Activated naive CD8-positive, alpha-beta T cell treated with anti-CD3 and anti-CD28 coated beads for 36 hours (primary cell): ENCODE data around the gene BTBD10. TPM values are rescaled to one million over a fixed set of nuclear protein-coding genes. Genes with fewer than 3 reads are reported as not detected.
A peak's percentile ranks its signal among the peaks of the same experiment; 100 is the strongest.
"Not testable (repeated sequence)": the region's sequence is repeated elsewhere in the genome, so short reads cannot be mapped to it uniquely, and the experiment has no call there.

Source experiments
- DNase-seq: peaks from one replicate; pipeline ENCODE4 v3.0.0; 2021
- H3K27ac Mint-ChIP-seq: one replicate; pipeline ENCODE4 v1.8.0; 2022; ENCODE audit warnings: mild to moderate bottlenecking, moderate library complexity, mixed read lengths
- H3K27me3 Mint-ChIP-seq: one replicate; pipeline ENCODE4 v1.8.0; 2022; ENCODE audit warnings: mild to moderate bottlenecking, mixed read lengths
- H3K36me3 Mint-ChIP-seq: one replicate; pipeline ENCODE4 v1.8.0; 2021; ENCODE audit warnings: mild to moderate bottlenecking, mixed read lengths
- H3K4me1 Mint-ChIP-seq: one replicate; pipeline ENCODE4 v1.8.0; 2021; ENCODE audit warnings: mixed read lengths
- H3K4me3 Mint-ChIP-seq: one replicate; pipeline ENCODE4 v1.8.0; 2022; ENCODE audit warnings: mild to moderate bottlenecking, moderate library complexity, mixed read lengths
- H3K9me3 Mint-ChIP-seq: one replicate; pipeline ENCODE4 v1.8.0; 2022; ENCODE audit warnings: mixed read lengths
- total RNA-seq, 2 experiments: library from RNA; stranded (reverse); gene quantifications; one replicate each; pipeline ENCODE4 v1.2.3, GENCODE V29; 2021

BTBD10 gene
- total RNA-seq, 2 experiments from 2014 or later = 18.6 to 19.5 TPM

DNA sequence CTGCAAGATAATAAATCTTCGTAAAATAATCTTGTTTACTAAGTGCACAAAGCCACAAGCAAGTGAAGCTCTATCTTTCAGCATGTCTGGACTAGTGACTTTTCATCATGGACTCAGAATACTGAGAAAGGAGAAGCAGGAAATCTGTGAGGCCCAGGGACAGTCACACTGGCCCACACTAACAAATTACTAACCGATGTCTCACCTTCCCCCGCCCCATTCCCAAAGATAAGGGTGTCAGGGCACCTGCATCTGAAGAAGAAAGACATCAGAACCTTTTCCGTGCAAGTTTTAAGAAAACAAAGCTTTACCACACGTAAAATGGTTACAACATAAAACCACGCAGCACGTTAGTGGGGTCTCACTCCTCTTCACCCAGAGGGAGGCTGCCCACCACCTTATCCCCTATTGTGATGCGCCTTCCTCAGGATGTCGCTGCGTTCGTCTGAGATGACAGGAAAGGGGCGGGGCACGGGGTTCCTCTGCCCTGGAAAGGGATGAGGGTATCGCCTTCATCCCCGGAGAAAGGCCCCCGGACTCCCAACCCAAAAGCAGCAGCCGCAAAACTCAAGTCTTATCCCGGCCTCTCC lies 616 bp downstream of the BTBD10 start:
- peak; percentile 64 for DNase-seq
- Mint-ChIP-seq H3K27ac (peak overlapping the region; percentile 98), H3K36me3 (peaks cover 16% of the 10 kb centered on the region), H3K27me3 (no peaks in the 10 kb centered on the region), H3K9me3 (no peaks in the 10 kb centered on the region), H3K4me1 (peaks cover 30% of the 10 kb centered on the region), H3K4me3 (peak overlapping the region; percentile 99)

DNA sequence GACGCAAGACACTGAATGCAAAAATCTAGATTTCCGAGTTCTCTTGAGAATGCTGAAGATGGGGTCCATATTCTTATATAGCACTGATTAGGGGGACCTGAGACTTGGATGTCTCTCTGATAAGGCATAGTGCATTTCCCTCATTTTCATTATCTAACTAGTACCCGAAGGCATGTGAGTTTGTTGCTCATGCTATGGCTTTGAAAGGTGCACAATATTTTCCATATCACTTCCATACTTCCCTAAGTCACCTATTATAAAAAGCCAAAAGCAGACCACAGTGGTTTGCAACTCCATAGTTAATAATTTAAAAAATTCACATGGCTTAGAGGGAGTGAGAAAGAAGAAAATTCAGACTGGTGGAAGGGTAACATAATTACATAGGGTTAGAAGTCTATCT lies 1.7 kb downstream of the BTBD10 start:
- Mint-ChIP-seq H3K9me3 (no peaks in the 10 kb centered on the region), H3K36me3 (peaks cover 16% of the 10 kb centered on the region), H3K27me3 (no peaks in the 10 kb centered on the region), H3K27ac (no peak overlapping the region), H3K4me3 (peak overlapping the region; percentile 99), H3K4me1 (peaks cover 32% of the 10 kb centered on the region)
- no peak for DNase-seq

DNA sequence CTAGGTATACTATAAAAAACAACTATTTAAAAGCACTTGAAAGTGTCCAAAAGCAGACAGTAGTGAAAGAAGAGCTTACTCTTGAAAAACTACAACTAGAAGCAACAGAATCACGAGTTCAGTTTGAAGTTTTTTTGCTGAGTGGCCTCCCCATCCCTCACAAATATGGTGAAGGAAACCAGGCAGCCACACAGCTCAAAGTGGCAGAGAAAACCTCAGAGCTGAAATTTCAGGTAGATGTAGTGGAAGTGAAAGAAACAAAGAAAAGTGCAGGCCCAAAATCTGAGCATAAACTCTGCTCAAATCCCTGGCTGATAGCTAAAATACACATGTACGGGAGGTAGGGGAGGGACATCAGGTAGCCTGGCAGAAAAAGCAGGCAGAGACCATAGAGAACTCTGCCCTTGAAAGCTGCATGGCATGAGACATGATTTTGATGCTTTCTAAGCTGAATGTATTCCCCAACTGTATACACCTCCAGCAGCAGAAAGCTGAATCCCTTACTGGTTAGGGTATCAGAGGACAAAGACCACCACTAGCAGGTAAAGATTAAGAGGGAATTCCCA lies 12.1 kb downstream of the BTBD10 start:
- Mint-ChIP-seq H3K36me3 (peaks cover 34% of the 10 kb centered on the region), H3K27me3 (no peaks in the 10 kb centered on the region), H3K27ac (no peak overlapping the region), H3K4me1 (peaks cover 29% of the 10 kb centered on the region), H3K4me3 (no peak overlapping the region), H3K9me3 (peaks cover 8% of the 10 kb centered on the region)
- no peak for DNase-seq

DNA sequence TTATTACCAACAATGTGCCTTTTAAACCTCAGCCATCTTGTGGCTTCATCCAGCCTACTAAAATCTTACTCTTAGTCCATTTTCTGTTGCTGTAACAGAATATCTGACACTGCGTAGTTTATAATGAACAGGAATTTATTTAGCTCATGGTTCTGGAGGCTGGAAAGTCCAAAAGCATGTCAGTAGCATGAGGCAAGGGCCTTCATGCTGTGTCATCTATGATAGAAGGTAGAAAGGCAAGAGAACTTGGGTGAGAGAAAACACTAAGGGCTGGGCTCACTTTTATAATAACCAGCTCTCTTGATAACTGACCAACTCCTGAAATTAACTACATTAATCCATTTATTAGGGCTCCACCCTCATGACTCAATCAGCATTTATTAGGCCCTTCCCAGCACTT lies 13.5 kb downstream of the BTBD10 start:
- peaks cover 35% of the 10 kb centered on the region for H3K4me1 Mint-ChIP-seq
- peaks cover 34% of the 10 kb centered on the region for H3K36me3 Mint-ChIP-seq
- peaks cover 8% of the 10 kb centered on the region for H3K9me3 Mint-ChIP-seq
- no peak for DNase-seq
- no peak overlapping the region for H3K4me3 Mint-ChIP-seq
- no peak overlapping the region for H3K27ac Mint-ChIP-seq
- no peaks in the 10 kb centered on the region for H3K27me3 Mint-ChIP-seq

DNA sequence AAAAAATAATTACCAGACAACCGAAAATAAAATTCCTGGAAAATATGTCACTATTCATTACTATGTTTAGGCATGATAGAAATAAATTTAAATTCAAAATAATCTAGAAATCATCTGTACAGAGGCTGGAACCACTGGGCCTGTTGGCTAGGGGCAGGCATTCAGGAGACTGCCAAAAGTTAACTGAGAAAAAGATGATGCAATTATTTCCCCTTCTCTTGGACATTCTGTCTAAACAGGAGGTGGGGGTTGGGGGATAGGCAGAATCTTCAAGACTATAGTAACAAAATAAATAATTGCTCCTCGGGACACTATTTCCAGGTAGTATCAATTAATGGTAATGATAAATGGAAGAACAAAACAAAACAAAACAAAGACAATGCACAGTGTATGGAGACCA lies 14.1 kb downstream of the BTBD10 start:
- no peak for DNase-seq
- no peak overlapping the region for H3K27ac Mint-ChIP-seq
- no peaks in the 10 kb centered on the region for H3K27me3 Mint-ChIP-seq
- H3K36me3 Mint-ChIP-seq = peaks cover 32% of the 10 kb centered on the region
- peaks cover 35% of the 10 kb centered on the region for H3K4me1 Mint-ChIP-seq
- no peak overlapping the region for H3K4me3 Mint-ChIP-seq
- H3K9me3 Mint-ChIP-seq = peaks cover 7% of the 10 kb centered on the region

DNA sequence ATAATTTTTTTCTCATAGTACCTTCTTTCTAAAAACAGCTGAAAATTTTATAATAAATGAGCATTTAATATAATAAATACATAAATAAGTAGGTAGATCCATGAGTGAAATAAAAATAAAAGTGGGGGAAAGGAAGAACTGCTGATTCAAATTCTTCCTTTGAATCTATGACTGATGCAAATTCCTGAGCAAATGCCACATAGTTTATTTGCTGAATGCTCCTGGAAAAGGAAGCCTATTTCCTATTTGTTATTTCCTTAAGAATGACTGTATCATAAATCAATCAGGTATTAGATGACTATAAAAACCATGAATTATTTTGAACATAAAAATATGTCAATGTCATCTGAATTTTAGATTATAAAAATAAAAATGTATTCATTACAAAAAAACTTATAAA lies 16.6 kb downstream of the BTBD10 start:
- Mint-ChIP-seq H3K4me1 (peaks cover 35% of the 10 kb centered on the region), H3K9me3 (peaks cover 2% of the 10 kb centered on the region), H3K36me3 (peaks cover 18% of the 10 kb centered on the region), H3K4me3 (no peak overlapping the region), H3K27me3 (no peaks in the 10 kb centered on the region), H3K27ac (no peak overlapping the region)
- no peak for DNase-seq

DNA sequence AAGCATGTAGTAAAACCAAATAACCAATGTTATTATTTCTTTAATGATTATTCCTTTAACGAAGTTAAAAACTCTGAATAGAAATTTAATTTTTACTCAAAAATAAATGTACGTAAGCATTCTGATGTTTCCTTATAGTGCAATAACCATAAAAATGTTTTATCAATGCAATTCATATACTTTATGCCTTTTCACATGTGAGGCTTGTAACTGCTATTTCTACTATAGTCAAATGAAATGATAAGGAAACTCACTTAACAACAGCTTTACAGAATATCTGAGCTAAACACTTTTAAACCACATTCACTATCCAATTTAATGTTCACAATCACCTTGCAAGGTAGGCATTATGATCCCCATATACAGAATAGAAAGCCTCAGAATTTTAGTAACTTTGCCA lies 17.4 kb downstream of the BTBD10 start:
- H3K27ac Mint-ChIP-seq = no peak overlapping the region
- H3K4me1 Mint-ChIP-seq = peaks cover 27% of the 10 kb centered on the region
- H3K27me3 Mint-ChIP-seq = no peaks in the 10 kb centered on the region
- no peak overlapping the region for H3K4me3 Mint-ChIP-seq
- peaks cover 11% of the 10 kb centered on the region for H3K36me3 Mint-ChIP-seq
- no peak for DNase-seq
- H3K9me3 Mint-ChIP-seq = peaks cover 2% of the 10 kb centered on the region

DNA sequence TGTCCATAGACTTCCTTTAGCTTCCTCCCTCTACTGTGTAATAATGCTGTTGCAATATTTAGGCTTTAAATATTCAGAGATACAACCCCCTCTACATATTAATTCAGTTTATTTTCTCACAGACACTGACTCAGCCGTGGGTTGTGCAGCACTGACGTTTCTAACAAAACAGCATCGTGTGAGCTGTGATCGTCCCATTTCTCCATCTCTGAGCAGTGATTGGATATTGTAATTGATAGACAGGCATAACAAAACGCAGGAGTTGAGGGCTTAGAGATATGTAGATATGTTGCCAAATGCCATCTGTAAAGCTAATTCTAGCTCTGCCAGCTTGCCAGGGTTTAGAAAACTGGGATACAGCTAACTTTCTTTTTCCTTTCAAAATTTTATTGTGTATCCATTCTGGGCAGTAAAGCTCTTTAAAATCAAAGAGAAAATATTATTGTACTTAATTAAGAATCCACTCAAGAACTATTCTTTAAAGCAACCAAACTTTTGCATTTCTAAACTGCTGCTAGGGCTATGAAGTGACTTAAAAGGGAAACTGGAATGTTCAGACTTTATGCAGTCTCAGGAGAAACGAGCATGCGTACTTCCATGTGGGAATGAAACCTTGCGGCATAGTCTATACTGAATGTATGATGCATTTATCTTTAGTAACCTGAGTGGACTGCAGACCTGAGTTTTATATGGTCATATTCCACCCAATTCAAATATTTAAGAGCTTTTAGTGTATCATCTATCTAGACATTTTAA lies 22.7 kb downstream of the BTBD10 start:
- DNase-seq = no peak
- Mint-ChIP-seq H3K27me3 (no peaks in the 10 kb centered on the region), H3K4me1 (peaks cover 24% of the 10 kb centered on the region), H3K4me3 (no peak overlapping the region), H3K27ac (no peak overlapping the region), H3K9me3 (peaks cover 6% of the 10 kb centered on the region), H3K36me3 (peaks cover 8% of the 10 kb centered on the region)

DNA sequence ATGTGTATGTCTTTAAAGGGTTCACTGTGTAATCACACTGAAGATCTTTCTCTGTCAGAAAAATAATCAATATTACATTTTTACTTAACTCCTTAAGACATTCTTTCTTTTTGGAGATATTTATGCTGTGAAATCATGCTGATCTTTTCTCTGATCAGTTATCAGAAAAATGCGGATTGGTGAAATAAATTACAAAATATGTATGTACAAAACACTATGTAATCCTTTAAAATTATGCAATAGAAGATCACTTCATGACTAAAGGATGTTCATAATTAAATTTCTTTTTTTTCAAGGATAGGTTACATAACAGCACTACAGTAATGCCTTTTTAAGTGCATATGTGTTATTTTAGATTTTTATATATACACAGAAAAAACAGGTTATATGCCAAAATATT lies 24.7 kb downstream of the BTBD10 start:
- peaks cover 6% of the 10 kb centered on the region for H3K9me3 Mint-ChIP-seq
- peaks cover 10% of the 10 kb centered on the region for H3K36me3 Mint-ChIP-seq
- H3K27ac Mint-ChIP-seq = no peak overlapping the region
- DNase-seq = no peak
- H3K4me3 Mint-ChIP-seq = no peak overlapping the region
- H3K4me1 Mint-ChIP-seq = peaks cover 23% of the 10 kb centered on the region
- no peaks in the 10 kb centered on the region for H3K27me3 Mint-ChIP-seq

DNA sequence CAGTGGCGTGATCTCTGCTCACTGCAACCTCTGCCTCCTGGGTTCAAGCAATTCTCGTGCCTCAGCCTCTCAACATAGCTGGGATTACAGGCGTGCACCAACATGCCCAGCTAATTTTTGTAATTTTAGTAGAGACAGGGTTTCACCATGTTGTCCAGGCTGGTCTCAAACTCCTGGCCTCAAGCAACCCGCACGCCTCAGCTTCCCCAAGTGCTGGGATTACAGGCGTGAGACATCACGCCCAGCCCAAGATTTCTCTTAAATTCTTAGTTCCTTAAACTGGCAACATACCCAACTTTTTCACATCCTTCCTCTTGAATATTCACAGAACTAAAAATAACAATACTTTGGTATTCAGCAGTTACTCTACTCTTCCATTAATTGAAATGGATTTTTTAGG lies 26.2 kb downstream of the BTBD10 start:
- not testable (repeated sequence) for DNase-seq, H3K27ac Mint-ChIP-seq, H3K27me3 Mint-ChIP-seq, H3K4me3 Mint-ChIP-seq, H3K9me3 Mint-ChIP-seq
- H3K36me3 Mint-ChIP-seq = peaks cover 14% of the 10 kb centered on the region
- peaks cover 24% of the 10 kb centered on the region for H3K4me1 Mint-ChIP-seq

DNA sequence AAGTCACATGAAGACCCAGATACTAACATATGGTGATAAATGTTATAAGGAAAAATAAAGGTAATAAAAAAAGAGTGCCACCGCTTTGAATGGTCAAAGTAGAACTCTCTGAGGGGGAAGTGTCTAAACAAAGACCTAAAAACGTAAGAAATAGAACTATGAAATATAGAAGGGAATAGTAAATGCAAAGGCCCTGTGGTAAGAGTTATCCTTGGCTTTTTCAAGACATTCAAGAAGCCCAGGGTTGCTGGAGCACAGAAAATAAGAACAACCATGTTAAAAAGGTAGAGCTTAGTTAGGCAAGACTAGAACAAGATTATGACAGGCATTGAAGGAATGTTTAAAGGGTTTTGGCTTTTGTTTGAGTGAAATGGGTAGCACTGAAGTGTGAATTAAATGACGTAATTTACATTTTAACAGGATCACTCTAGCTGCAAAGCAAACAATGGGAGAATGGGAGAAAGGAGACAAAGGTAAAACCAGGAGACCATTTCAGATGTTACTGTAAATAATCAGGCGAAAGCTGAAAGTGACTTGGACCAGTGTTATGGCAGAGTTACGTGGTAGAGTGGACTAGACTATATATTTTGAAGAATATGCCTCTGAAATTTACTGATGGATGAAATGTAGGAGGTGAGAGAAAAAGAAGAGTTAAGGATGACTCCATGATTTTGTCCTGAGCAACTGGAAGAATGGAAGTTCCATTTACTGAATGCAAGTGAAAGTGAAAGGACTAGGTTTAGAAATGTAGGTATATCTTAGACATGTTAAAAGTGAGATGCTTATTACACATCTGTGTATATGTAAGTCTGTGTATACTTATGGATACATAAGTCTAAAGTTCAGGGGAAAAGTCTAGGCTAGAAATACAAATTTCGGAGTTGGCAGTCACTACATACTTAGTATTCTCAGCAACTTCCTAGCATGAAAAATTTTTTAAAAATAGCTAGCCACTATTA lies 28.5 kb downstream of the BTBD10 start:
- H3K9me3 Mint-ChIP-seq = peaks cover 11% of the 10 kb centered on the region
- no peak overlapping the region for H3K4me3 Mint-ChIP-seq
- H3K27me3 Mint-ChIP-seq = no peaks in the 10 kb centered on the region
- H3K36me3 Mint-ChIP-seq = peaks cover 21% of the 10 kb centered on the region
- no peak for DNase-seq
- H3K27ac Mint-ChIP-seq = no peak overlapping the region
- peaks cover 16% of the 10 kb centered on the region for H3K4me1 Mint-ChIP-seq

DNA sequence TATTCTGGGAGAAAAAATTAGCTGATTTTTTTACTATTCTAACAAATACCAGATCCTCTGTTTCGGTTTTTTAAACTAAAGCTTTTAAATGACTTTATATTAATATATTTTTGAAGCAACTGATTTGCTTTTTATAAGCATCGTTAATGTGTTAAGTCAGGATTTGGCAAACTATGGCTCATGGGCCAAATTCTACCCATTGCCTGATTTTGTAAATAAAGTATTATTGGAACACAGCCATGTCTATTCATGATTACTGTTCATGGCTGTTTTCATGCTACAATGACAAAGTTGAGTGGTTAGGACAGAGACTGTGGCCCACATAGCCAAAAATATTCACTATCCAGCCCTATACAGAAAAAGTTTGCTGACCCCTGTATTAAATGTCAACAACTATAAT lies 29.6 kb downstream of the BTBD10 start:
- H3K36me3 Mint-ChIP-seq = peaks cover 28% of the 10 kb centered on the region
- no peak overlapping the region for H3K4me3 Mint-ChIP-seq
- DNase-seq = no peak
- H3K27me3 Mint-ChIP-seq = no peaks in the 10 kb centered on the region
- H3K27ac Mint-ChIP-seq = no peak overlapping the region
- H3K4me1 Mint-ChIP-seq = peaks cover 16% of the 10 kb centered on the region
- peaks cover 18% of the 10 kb centered on the region for H3K9me3 Mint-ChIP-seq

DNA sequence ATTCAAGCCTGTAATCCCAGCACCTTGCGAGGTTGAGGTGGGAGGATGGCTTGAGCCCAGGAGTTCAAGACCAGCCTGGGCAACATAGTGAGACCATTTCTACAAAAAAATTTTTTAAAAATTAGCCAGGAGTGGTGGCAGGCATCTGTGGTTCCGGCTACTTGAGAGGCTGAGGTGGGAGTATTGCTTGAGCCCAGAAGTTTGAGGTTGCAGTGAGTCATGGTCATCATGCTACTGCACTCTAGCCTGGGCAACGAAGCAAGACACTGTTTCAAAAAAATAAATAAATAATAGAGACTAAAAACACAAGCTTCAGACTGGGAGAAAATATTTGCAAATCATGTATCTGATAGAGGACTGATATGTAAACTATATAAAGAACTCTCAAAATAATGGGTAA lies 33.2 kb downstream of the BTBD10 start:
- no peak for DNase-seq
- Mint-ChIP-seq H3K27me3 (no peaks in the 10 kb centered on the region), H3K9me3 (peaks cover 30% of the 10 kb centered on the region), H3K27ac (no peak overlapping the region), H3K36me3 (peaks cover 41% of the 10 kb centered on the region), H3K4me3 (no peak overlapping the region), H3K4me1 (peaks cover 19% of the 10 kb centered on the region)

DNA sequence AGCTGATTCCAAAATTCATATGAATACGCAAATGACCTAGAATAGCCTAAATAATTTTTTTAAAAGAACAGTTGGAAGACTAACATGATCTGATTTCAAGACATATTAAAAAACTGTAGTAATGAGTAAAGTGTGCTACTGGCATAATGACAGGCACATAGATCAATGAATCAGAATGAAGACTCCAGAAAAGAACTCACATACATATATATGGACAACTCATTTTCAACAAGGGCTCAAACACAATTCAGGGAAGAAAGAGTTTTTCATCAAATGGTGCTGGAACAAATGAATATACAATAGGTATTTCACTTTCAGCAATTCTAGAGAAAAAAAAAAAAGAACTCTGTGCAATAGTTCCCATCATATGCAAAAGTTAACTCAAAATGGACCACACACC lies 33.7 kb downstream of the BTBD10 start:
- Mint-ChIP-seq H3K36me3 (peaks cover 42% of the 10 kb centered on the region), H3K27ac (no peak overlapping the region), H3K4me3 (no peak overlapping the region), H3K9me3 (peaks cover 30% of the 10 kb centered on the region), H3K4me1 (peaks cover 20% of the 10 kb centered on the region), H3K27me3 (no peaks in the 10 kb centered on the region)
- DNase-seq = no peak

DNA sequence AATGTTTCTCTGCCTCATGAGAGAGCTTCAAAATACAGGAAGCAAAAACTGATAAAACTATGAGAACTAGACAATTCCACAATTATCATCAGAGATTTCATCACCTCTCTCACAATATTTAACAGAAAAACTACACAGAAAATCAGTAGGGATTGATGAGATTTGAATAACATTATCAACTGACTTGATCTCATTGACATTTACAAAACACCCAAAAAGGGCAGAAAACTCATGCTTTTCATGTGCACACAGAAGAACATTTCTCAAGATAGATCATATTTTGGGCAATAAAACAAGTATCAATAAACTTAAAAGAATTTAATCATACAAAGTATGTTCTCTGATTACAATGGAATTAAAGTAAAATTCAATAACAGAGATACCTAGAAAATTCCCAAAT lies 35.6 kb downstream of the BTBD10 start:
- H3K27ac Mint-ChIP-seq = no peak overlapping the region
- peaks cover 42% of the 10 kb centered on the region for H3K36me3 Mint-ChIP-seq
- H3K27me3 Mint-ChIP-seq = no peaks in the 10 kb centered on the region
- H3K9me3 Mint-ChIP-seq = peaks cover 30% of the 10 kb centered on the region
- peaks cover 16% of the 10 kb centered on the region for H3K4me1 Mint-ChIP-seq
- no peak for DNase-seq
- no peak overlapping the region for H3K4me3 Mint-ChIP-seq
